H1 (cell line): ENCODE results near the gene PPFIA4. TPM values are rescaled to one million over a fixed set of nuclear protein-coding genes. Genes with fewer than 3 reads are reported as not detected.

Experiments used
- CTCF ChIA-PET: fragments of 300-600 bp; sonication (Branson Sonifier 250); formaldehyde crosslinking; loops from one replicate; lab custom pipeline; 2021; ENCODE audit not compliant: partially characterized antibody; lab: Charles Lee
- POLR2A ChIA-PET: fragments of 300-600 bp; sonication (Branson Sonifier 250); formaldehyde crosslinking; loops from one replicate; lab custom pipeline; 2021; ENCODE audit warnings: inconsistent platforms; ENCODE audit not compliant: partially characterized antibody; lab: Charles Lee
- DNase-seq, 2 experiments: peaks; one replicate each; pipeline versions ENCODE4 v3.0.0 to v3.0.0-alpha.2; 2010 to 2022; ENCODE audit warnings: low spot score in 2 of 2, low read depth in 1 of 2, mixed read lengths in 1 of 2
- FAIRE-seq: peaks from 2 replicates; lab custom pipeline; 2011; peaks lifted over from hg19 to GRCh38; lab: Jason Lieb, UNC
- H2AFZ ChIP-seq: 2 replicates; pipeline ENCODE4 v1.8.1; 2012; ENCODE audit warnings: low read length, inconsistent platforms
- H2AK5ac ChIP-seq: 2 replicates; pipeline ENCODE4 v1.6.1; 2013; ENCODE audit warnings: low read depth, low read length
- H2BK120ac ChIP-seq: replicated peaks from 2 replicates; pipeline ENCODE3; 2013; ENCODE audit warnings: low read depth, low read length, inconsistent platforms
- H2BK12ac ChIP-seq: 2 replicates; pipeline ENCODE4 v1.6.1; 2013; ENCODE audit warnings: low read depth, low read length
- H2BK15ac ChIP-seq: 2 replicates; pipeline ENCODE4 v1.6.1; 2013; ENCODE audit warnings: low read length
- H2BK20ac ChIP-seq: 2 replicates; pipeline ENCODE4 v1.6.1; 2013; ENCODE audit warnings: low read length
- H2BK5ac ChIP-seq: 2 replicates; pipeline ENCODE4 v1.6.1; 2013; ENCODE audit warnings: low read depth, low read length
- H3K14ac ChIP-seq: 2 replicates; pipeline ENCODE4 v1.6.1; 2013; ENCODE audit warnings: inconsistent platforms; ENCODE audit not compliant: insufficient read length
- H3K18ac ChIP-seq: 2 replicates; pipeline ENCODE4 v1.6.1; 2013; ENCODE audit warnings: low read length; ENCODE audit errors: extremely low read depth
- H3K23ac ChIP-seq: 2 replicates; pipeline ENCODE4 v1.6.1; 2013; ENCODE audit warnings: inconsistent platforms; ENCODE audit not compliant: insufficient read length
- H3K23me2 ChIP-seq: 2 replicates; pipeline ENCODE4 v1.6.1; 2013; ENCODE audit warnings: low read depth, low read length
- H3K27ac ChIP-seq: 2 replicates; pipeline ENCODE4 v1.6.1; 2011; ENCODE audit warnings: low read depth, low read length, inconsistent platforms
- H3K27me3 ChIP-seq, 4 experiments: replicated peaks in 1 of 4; 1 replicate in 1 of 4; 2 replicates in 3 of 4; pipeline versions ENCODE4 v1.6.1 to v1.8.1; 2011 to 2013; ENCODE audit warnings: low read length in 3 of 4, mild to moderate bottlenecking in 3 of 4, inconsistent platforms in 2 of 4, mixed read lengths in 2 of 4, moderate library complexity in 1 of 4; ENCODE audit not compliant: control insufficient read depth in 3 of 4, insufficient read depth in 3 of 4; ENCODE audit errors: extremely low read depth in 1 of 4
- H3K36me3 ChIP-seq, 4 experiments: 2 replicates each; pipeline versions ENCODE4 v1.6.1 to v1.8.1; 2011 to 2013; ENCODE audit warnings: mild to moderate bottlenecking in 4 of 4, low read length in 3 of 4, moderate library complexity in 2 of 4, control low read depth in 1 of 4, inconsistent platforms in 1 of 4; ENCODE audit not compliant: insufficient read depth in 4 of 4, control insufficient read depth in 2 of 4
- H3K4ac ChIP-seq: replicated peaks from 2 replicates; pipeline ENCODE3; 2013; ENCODE audit warnings: low read length, low read depth, mixed read lengths, inconsistent platforms; ENCODE audit not compliant: insufficient read length
- H3K4me1 ChIP-seq, 4 experiments: replicated peaks in 1 of 4; 1 replicate in 1 of 4; 2 replicates in 3 of 4; pipeline versions ENCODE4 v1.6.1 to v1.8.1; 2011 to 2013; ENCODE audit warnings: low read length in 3 of 4, inconsistent platforms in 2 of 4, mixed read lengths in 1 of 4; ENCODE audit not compliant: insufficient read depth in 4 of 4, control insufficient read depth in 3 of 4
- H3K4me2 ChIP-seq, 2 experiments: 2 replicates each; pipeline versions ENCODE4 v1.6.1 to v1.8.1; 2011 to 2013; ENCODE audit warnings: low read depth in 2 of 2, low read length in 2 of 2, control low read depth in 1 of 2, inconsistent platforms in 1 of 2, mild to moderate bottlenecking in 1 of 2; ENCODE audit not compliant: insufficient read depth in 1 of 2
- H3K4me3 ChIP-seq, 4 experiments: fragments of 200-600, 300-600 bp in 1 of 4; sonication (generic), shearing (Covaris generic), sonication (Bioruptor Twin) in 1 of 4; 2 replicates each; pipeline versions ENCODE4 v1.5.1 to v1.8.1; 2011 to 2016; ENCODE audit warnings: low read length in 4 of 4, low read depth in 3 of 4, control low read depth in 2 of 4, inconsistent platforms in 2 of 4, mild to moderate bottlenecking in 2 of 4, mixed read lengths in 1 of 4, moderate library complexity in 1 of 4; ENCODE audit not compliant: insufficient read depth in 2 of 4; ENCODE audit errors: extremely low read depth in 1 of 4
- H3K56ac ChIP-seq: replicated peaks from 2 replicates; pipeline ENCODE3; 2013; ENCODE audit warnings: low read depth, mild to moderate bottlenecking, mixed read lengths, low read length, inconsistent platforms; ENCODE audit not compliant: insufficient read length
- H3K79me1 ChIP-seq: 2 replicates; pipeline ENCODE4 v1.6.1; 2013; ENCODE audit warnings: low read depth, low read length, control low read depth
- H3K79me2 ChIP-seq, 2 experiments: 2 replicates each; pipeline versions ENCODE4 v1.6.1 to v1.8.1; 2012 to 2013; ENCODE audit warnings: low read length in 2 of 2, mild to moderate bottlenecking in 2 of 2, inconsistent platforms in 1 of 2; ENCODE audit not compliant: insufficient read depth in 2 of 2, control insufficient read depth in 1 of 2
- H3K9ac ChIP-seq, 4 experiments: replicated peaks in 1 of 4; 1 replicate in 1 of 4; 2 replicates in 3 of 4; pipeline versions ENCODE4 v1.6.1 to v1.8.1; 2011 to 2013; ENCODE audit warnings: low read depth in 3 of 4, low read length in 3 of 4, control low read depth in 2 of 4, mild to moderate bottlenecking in 2 of 4, moderate library complexity in 2 of 4, inconsistent platforms in 1 of 4; ENCODE audit errors: extremely low read depth in 1 of 4
- H3K9me3 ChIP-seq, 2 experiments: 2 replicates each; pipeline versions ENCODE4 v1.6.1 to v1.8.1; 2012 to 2013; ENCODE audit warnings: mild to moderate bottlenecking in 2 of 2, moderate library complexity in 2 of 2, control low read depth in 1 of 2, inconsistent platforms in 1 of 2, low read depth in 1 of 2, low read length in 1 of 2, mixed read lengths in 1 of 2; ENCODE audit not compliant: insufficient read depth in 2 of 2
- H4K20me1 ChIP-seq, 2 experiments: replicated peaks in 1 of 2; 2 replicates each; pipeline versions ENCODE3 to v1.8.1; 2011 to 2013; ENCODE audit warnings: inconsistent platforms in 2 of 2, low read length in 2 of 2, mild to moderate bottlenecking in 1 of 2; ENCODE audit not compliant: insufficient read depth in 2 of 2, control insufficient read depth in 1 of 2
- H4K5ac ChIP-seq: 2 replicates; pipeline ENCODE4 v1.6.1; 2013; ENCODE audit warnings: low read length, low read depth, mixed read lengths, inconsistent platforms; ENCODE audit not compliant: insufficient read length
- H4K8ac ChIP-seq: 2 replicates; pipeline ENCODE4 v1.8.0; 2013; ENCODE audit warnings: mild to moderate bottlenecking, moderate library complexity, low read length, inconsistent platforms; ENCODE audit not compliant: insufficient read depth; ENCODE audit errors: extremely low read depth
- H4K91ac ChIP-seq: replicated peaks from 2 replicates; pipeline ENCODE3; 2013; ENCODE audit warnings: low read length, mixed read lengths, inconsistent platforms; ENCODE audit not compliant: insufficient read length
- CHD2 ChIP-seq: IDR thresholded peaks from 2 replicates; pipeline ENCODE4 v1.6.1; 2012; ENCODE audit warnings: low read length, improper control_type of control experiment
- WGBS, 2 experiments: shearing (Covaris generic) in 1 of 2; methylation state at CpG; one replicate each; pipeline versions ENCODE4 v1.1.6 to v1.1.7; 2013 to 2015; ENCODE audit warnings: low lambda C conversion rate in 2 of 2, mixed read lengths in 2 of 2, inconsistent platforms in 1 of 2, low coverage in 1 of 2, missing lambda C conversion rate in 1 of 2; ENCODE audit not compliant: insufficient replicate concordance in 2 of 2, insufficient coverage in 1 of 2, insufficient read length in 1 of 2; ENCODE audit errors: extremely low coverage in 1 of 2, missing lambda C conversion rate in 1 of 2; 5-methylcytosine and 5-hydroxymethylcytosine counted together
- polyA plus RNA-seq, 7 experiments: library from polyadenylated mRNA; depleted of rRNA in 3 of 7; stranded (reverse) in 5 of 7; unstranded in 2 of 7; fragments of >200 nt in 5 of 7; fragments of 200-250 nt in 2 of 7; gene quantifications; 1 replicate in 5 of 7; 2 replicates in 1 of 7; 4 replicates in 1 of 7; pipeline versions ENCODE4 v1.2.1 to v1.2.3, GENCODE V29; 2011 to 2013; ENCODE audit warnings: missing spikeins in 2 of 7, mixed read lengths in 2 of 7
- total RNA-seq: library from RNA; stranded (reverse); fragmentation: NEBNext Ultra II Directional; extraction: Animal tissue kit (Norgen Biotek cat#: 25700); gene quantifications from 2 replicates; pipeline ENCODE4 v1.2.1, GENCODE V29; 2021

PPFIA4 gene
- total and polyA plus RNA-seq, 2 of the 8 experiments (the other 6 are each of a cell fraction or from before 2014, with no cell fraction given): 9.0 to 9.9 TPM

DNA sequence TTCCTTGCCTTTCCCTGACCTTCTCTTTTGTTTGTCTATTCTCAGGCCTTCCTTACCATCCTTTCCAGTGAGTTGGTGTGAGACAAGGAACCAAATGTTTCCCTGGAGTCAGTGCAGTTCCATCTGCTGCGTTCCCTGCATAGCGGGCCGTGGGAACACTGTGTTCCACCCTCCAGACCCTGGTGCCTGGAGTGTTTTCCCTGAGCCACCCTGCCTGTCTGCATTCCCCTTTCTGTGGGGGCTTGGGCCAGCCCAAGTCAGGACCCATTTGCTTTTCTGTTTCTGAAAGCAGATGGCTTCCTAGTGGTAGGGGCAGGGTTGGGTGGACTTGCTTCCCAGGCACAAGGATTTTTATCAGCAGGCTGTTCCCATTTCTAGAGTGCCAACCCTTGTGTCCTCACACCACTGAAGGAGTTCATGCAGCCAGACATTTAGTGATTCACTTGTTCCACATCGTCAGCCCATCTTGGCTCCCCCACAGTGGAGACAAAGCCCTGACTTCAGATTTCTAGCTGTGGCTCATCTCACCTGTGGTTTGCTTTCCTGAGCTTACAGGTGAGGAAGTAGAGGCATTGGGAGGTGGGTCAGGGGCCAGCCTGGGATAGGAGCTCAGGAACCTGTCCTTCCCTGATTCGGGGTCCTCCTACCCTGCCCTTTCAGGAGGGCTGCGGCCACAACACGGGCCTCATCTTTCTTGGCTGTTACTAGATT is 73.7 kb downstream of the PPFIA4 start:
- Histone ChIP-seq H3K18ac (no peak overlapping the region), H2BK5ac (no peak overlapping the region), H3K36me3 (no peaks in the 10 kb centered on the region), H3K27me3 (peaks cover 0 to 4% (median 0%) of the 10 kb centered on the region in 4 experiments; a peak in 1 of 7 replicates), H2AK5ac (no peak overlapping the region), H3K4me2 (no peak overlapping the region), H3K9me3 (peaks cover 3 to 10% of the 10 kb centered on the region in 2 experiments; a peak in 2 of 4 replicates), H4K91ac (no peak overlapping the region), H2BK15ac (no peak overlapping the region), H3K4me1 (no peaks in the 10 kb centered on the region), H3K27ac (no peak overlapping the region), H3K56ac (no peak overlapping the region), H2AFZ (no peak overlapping the region), H2BK120ac (no peak overlapping the region), H4K20me1 (no peaks in the 10 kb centered on the region), H2BK20ac (no peak overlapping the region), H3K9ac (no peak overlapping the region), H3K23ac (no peak overlapping the region), H3K23me2 (no peaks in the 10 kb centered on the region), H3K79me2 (no peaks in the 10 kb centered on the region), H3K79me1 (no peaks in the 10 kb centered on the region), H3K14ac (no peak overlapping the region), H4K8ac (no peak overlapping the region), H4K5ac (no peak overlapping the region), H3K4me3 (no peak overlapping the region), H3K4ac (no peak overlapping the region), H2BK12ac (no peak overlapping the region)
- FAIRE-seq (no peak), DNase-seq (no peak)
- no peak for TF ChIP-seq CHD2
- ChIA-PET CTCF (interaction anchor here (0.7 to 8.3 kb wide), 12 partner anchors 10 to 127 kb away, joined by 3 to 89 read pairs (median 6); partner anchors contain the start of genes ADORA1 and MYOG), POLR2A (no interaction called here)
- WGBS, 2 experiments: 90% methylated on average over 7 of the region's 7 CpGs; no CpG with 5 or more reads in 1 of the 2 experiments
